Measurements from ENCODE around the gene RARG. TPM values are rescaled to one million over a fixed set of nuclear protein-coding genes. Genes with fewer than 3 reads are reported as not detected.
A peak's percentile ranks its signal among the peaks of the same experiment; 100 is the strongest.

Gene RARG
- total and polyA plus RNA-seq, 11 donors, result 6.4 to 22.5 (median 14.4) TPM

DNA sequence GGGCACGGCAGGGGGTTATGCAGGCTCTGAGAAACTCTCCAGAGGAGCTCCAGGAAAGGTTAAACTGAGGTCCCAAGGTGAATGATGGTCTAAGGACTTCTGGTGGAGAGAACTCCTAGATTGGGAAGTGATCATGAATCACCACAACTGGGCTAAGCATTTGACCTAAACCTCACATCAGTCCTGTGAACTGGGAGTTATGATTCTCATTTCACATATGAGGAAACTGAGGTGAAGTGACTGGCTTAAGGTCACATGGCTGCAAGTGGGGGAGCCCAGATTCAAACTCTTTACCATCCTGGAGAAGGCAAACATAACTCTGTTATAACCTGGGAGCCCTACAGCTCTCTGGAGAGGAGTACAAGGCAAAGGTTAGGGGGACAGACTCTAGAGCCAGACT, 4.2 kb downstream of the RARG start:
- DNase-seq, result no peak
- intact Hi-C loops (cut with DNase I), result no loop called here
- Histone ChIP-seq H3K36me3 (peaks cover 0 to 5% (median 0%) of the 10 kb centered on the region in 9 donors), H3K9me3 (no peaks in the 10 kb centered on the region), H3K27ac (no peak overlapping the region), H3K4me3 (no peak overlapping the region), H3K4me1 (peaks cover 0 to 45% (median 32%) of the 10 kb centered on the region in 12 donors), H3K27me3 (no peaks in the 10 kb centered on the region)
- no peak for TF ChIP-seq POLR2A (IDR thresholded peaks at IDR 0.05)
- no peak for ATAC-seq
- WGBS, 4 donors, result 87 to 100% (median 96%) methylated on average over 1 of the region's 1 CpG

DNA sequence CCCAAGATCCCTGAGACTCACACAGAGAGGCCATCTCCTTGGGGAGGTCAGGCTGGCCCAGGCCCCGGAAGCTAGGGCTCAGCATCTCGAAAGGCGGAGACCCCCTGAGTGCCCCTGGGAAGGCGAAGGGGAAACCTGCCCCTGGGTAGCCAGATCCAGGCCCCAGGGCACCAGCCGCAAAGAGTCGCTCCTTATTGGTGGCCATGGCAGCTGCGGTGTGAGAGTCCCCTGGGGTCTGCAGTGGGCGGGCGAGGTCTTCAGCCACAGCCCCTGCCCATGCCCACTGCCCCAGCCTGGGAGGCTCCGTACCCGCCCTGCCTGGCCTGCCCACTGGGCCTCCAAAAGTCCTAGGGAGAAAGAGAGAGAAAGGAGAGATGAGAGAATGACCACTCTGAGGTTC, 4.7 kb downstream of the RARG start:
- TF ChIP-seq, protein P1, sequence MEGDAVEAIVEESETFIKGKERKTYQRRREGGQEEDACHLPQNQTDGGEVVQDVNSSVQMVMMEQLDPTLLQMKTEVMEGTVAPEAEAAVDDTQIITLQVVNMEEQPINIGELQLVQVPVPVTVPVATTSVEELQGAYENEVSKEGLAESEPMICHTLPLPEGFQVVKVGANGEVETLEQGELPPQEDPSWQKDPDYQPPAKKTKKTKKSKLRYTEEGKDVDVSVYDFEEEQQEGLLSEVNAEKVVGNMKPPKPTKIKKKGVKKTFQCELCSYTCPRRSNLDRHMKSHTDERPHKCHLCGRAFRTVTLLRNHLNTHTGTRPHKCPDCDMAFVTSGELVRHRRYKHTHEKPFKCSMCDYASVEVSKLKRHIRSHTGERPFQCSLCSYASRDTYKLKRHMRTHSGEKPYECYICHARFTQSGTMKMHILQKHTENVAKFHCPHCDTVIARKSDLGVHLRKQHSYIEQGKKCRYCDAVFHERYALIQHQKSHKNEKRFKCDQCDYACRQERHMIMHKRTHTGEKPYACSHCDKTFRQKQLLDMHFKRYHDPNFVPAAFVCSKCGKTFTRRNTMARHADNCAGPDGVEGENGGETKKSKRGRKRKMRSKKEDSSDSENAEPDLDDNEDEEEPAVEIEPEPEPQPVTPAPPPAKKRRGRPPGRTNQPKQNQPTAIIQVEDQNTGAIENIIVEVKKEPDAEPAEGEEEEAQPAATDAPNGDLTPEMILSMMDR (IDR thresholded peaks at IDR 0.05), result no peak
- no peak for TF ChIP-seq POLR2A (IDR thresholded peaks at IDR 0.05)
- intact Hi-C loops (cut with DNase I), result no loop called here
- DNase-seq (no peak), ATAC-seq (no peak)
- no peak overlapping the region for H3K27ac ChIP-seq
- H3K9me3 ChIP-seq, result no peaks in the 10 kb centered on the region
- no peaks in the 10 kb centered on the region for H3K27me3 ChIP-seq
- WGBS, 4 donors, result 90 to 97% (median 96%) methylated on average over 8 to 11 of the region's 11 CpGs
- no peak overlapping the region for H3K4me3 ChIP-seq
- peaks cover 0 to 45% (median 32%) of the 10 kb centered on the region in 12 donors for H3K4me1 ChIP-seq
- H3K36me3 ChIP-seq, result peaks cover 0 to 5% (median 0%) of the 10 kb centered on the region in 9 donors

DNA sequence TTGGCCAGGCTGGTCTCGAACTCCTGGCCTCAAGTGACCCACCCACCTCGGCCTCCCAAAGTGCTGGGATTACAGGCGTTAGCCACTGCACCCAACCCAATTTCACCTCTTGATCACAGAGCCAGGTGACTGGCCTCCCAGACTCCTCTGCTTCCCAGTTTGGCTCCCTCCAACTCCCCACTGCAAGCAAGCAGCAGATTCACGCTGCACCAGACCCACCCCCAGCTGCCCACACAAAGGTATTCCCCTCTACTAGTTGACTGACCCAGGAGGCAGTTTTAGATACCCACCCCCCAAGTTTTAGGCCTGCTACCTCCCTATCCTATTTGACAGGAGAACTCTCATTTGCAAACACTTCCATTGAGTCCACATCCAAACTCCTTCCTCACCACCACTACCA, 5.2 kb downstream of the RARG start:
- ATAC-seq (no peak), DNase-seq (no peak)
- Histone ChIP-seq H3K36me3 (peaks cover 0 to 5% (median 0%) of the 10 kb centered on the region in 9 donors), H3K27me3 (no peaks in the 10 kb centered on the region), H3K27ac (no peak overlapping the region), H3K4me1 (peaks cover 0 to 47% (median 35%) of the 10 kb centered on the region in 12 donors), H3K9me3 (no peaks in the 10 kb centered on the region), H3K4me3 (no peak overlapping the region)
- 91 to 100% (median 96%) methylated on average over 3 to 4 of the region's 4 CpGs for WGBS, 4 donors
- TF ChIP-seq, protein P1 (IDR thresholded peaks at IDR 0.05), result no peak
- no peak for TF ChIP-seq POLR2A (IDR thresholded peaks at IDR 0.05)
- intact Hi-C loops (cut with DNase I), result no loop called here

DNA sequence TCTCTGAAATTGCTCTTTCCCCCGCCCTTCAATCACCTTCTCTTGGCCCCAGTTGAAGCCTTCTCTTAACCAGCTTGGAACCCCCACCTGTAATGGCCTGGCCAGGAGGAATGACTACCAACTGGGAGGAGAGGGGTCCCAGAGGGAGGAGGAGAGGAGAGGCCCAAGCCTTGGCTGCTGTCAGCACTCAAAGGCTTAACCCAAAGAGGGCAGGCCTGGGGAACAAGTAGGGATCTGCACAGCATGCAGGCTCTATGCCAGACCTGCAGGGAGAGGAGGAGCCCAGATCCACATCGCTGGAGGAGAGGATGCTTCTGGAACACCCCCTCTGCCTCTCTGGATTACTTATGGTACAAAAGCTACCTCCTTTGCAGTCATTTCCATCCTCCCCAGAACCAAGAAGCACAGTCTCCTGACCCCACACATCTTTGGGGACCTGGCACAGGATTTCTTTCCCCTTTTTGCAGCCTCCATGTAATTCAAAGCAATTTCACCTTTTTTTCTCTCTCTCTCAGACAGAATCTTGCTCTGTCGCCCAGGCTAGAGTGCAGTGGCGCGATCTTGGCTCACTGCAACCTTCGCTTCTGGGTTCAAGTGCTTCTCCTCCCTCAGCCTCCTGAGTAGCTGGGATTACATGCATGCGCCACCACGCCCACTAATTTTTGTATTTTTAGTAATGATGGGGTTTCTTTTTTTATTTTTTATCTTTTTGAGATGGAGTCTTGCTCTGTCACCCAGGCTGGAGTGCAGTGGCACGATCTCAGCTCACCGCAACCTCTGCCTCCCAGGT, 6.2 kb downstream of the RARG start:
- intact Hi-C loops (cut with DNase I), result no loop called here
- DNase-seq (no peak), ATAC-seq (no peak)
- no peaks in the 10 kb centered on the region for H3K27me3 ChIP-seq
- TF ChIP-seq POLR2A (IDR thresholded peaks at IDR 0.05), result no peak
- TF ChIP-seq, protein P1 (IDR thresholded peaks at IDR 0.05), result no peak
- peaks cover 0 to 41% (median 34%) of the 10 kb centered on the region in 12 donors for H3K4me1 ChIP-seq
- H3K36me3 ChIP-seq, result peaks cover 0 to 5% (median 0%) of the 10 kb centered on the region in 9 donors
- H3K27ac ChIP-seq, result peak overlapping the region in 1 of 12 donors; percentile 100
- no peak overlapping the region for H3K4me3 ChIP-seq
- no peaks in the 10 kb centered on the region for H3K9me3 ChIP-seq
- 92 to 95% (median 94%) methylated on average over 10 of the region's 10 CpGs for WGBS, 4 donors

Measured in heart left ventricle (tissue), 16 donors.